Left hindlimb (tissue), 1 donor: ENCODE results near the gene CST2.
"Not testable (repeated sequence)": the region's sequence is repeated elsewhere in the genome, so short reads cannot be mapped to it uniquely, and the experiment has no call there.

Experiments used
- DNase-seq: peaks from one replicate; pipeline ENCODE4 v3.0.0-alpha.2; 2018

Gene CST2

DNA sequence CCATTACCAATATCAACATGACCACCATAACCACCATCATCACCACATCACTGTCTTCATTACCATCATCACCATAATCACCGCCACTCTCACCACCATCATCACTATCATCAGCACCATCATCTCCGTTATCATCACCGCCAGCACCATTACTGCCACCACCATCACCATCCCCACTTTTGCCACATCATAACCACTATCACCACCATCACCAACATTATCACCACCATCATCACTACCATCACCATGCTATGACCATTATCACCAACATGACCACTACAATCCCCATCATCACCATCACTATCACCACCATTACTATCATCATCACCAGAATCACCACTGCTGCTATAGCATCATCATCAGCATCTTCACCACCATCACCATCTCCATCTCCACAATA lies 25.7 kb downstream of the CST2 start:
- DNase-seq: no peak

DNA sequence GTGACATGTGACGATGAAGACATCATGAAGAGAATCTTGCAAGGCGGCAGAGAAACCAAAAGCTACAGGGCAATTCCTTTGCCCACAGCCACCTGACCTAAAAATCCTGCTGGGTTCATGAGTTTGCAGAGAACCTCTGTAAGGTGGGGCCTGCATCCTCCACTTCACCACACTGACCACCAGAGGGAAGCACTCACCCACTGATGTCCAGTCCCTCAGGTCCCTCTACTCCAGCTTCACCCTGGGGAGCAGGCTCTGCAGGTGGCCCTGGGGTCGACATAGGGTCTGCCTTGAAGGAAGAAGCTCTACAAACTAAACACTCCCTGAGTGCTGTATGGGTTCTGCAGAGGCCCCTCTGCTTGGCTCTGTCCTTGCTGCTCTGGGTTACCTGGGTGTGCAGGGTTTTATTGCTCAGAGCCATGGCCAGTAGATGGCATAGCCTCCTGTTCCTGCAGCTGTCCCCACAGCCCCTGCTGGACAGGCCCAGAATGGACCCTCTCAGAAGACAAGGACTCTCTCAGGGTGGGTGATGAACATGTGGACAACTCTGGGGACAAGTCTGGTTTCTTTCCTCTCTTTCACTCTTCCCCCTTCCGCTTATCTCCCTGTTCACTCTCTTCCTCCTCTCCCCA lies 27.2 kb downstream of the CST2 start:
- not testable (repeated sequence) for DNase-seq

DNA sequence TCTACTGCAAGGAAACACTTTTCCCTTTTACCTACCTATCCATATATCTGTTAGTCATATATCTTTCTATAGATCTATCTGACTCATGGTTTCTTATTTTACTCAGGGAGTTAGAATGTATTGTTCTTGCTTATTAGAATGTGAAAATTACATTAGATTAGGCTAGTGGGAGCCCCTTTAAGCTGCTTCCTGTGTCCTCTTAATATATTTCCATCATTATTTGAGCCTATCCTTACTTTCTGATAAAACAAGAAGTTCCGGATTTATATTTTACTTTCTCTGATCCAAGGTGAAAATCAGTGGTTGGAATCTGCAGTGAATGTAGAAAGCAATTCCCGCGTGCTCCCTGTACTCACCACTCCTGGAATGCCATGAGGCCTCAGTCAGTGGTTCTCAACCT lies 31.0 kb downstream of the CST2 start:
- DNase-seq: no peak

DNA sequence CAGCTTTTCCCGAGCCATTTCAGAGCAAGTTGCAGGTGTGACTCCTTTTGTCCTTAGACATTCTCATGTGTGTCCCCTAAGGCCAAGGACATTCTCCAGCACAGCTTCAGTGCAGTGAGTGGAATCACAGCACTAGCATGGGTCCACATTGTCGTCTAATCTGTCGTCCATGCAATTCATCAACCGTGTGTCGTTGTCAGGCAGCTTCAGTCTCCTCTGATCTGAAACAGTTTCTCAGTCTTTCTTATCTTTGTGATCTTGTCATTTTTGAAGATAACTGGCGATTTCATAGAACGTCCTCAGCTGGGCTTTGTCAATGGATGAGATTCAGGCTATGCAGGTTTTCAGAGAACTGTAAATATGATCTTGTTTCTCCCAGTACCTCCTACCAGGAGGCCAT lies 31.7 kb downstream of the CST2 start:
- DNase-seq: no peak

DNA sequence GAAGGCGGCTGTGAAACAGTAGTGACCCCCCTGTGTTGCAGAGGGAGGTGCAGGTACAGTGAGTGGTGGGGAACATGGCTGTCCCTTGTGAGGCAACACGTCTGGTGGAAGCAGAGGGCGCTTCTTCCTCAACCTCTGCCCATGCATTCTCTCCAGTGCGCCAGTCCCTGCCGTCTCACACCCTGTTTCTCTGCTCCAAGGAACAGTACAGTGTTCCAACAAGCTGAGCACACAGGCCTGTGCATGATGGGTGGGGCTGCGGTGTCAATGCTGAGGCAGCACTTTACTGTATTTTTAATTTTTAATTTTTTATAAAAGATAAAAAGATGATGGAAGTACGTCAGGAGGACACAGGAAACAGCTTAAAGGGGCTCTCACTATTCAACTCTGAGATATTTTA lies 32.5 kb downstream of the CST2 start:
- DNase-seq: no peak

DNA sequence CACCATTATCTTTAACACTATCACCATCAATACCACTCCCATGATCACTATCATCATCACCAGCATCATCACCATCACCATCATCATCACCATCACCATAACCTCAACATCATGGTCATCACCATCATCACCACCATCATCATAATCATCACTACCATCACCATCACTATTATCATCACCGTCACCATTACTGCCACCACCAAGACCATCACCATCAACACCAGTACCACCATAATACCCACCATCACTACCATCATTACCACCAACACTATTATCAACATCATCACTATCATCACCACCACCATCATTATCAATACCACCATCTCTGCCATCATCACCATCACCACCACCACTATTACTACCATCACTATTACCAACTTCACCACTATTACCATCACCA lies 43.1 kb downstream of the CST2 start:
- DNase-seq: no peak

DNA sequence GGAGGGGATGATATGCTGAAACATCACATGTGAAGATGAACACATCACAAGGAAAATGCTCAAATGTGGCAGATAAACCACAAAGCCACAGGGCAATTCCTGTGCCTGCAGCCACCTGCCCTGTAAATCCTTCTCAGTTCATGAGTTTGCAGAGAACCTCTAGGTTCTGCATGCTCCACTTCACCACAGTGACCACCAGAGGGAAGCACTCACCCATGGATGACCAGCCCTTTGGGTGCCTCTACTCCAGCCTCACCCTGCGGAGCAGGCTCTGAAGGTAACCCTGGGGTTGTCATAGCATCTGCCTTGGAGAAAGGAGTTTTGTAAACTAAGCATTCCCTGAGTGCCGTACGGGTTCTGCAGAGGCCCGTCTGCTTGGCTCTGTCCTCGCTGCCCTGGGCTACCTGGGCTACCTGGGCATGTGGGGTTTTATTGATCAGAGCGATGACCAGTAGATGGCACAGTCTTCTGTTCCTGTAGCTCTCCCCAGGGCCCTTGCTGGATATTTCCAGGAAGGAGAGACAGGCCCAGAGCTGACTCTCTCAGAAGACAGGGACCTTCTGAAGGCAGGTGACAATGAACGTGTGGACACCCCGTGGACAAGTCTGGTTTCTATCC lies 44.1 kb downstream of the CST2 start:
- DNase-seq: no peak

DNA sequence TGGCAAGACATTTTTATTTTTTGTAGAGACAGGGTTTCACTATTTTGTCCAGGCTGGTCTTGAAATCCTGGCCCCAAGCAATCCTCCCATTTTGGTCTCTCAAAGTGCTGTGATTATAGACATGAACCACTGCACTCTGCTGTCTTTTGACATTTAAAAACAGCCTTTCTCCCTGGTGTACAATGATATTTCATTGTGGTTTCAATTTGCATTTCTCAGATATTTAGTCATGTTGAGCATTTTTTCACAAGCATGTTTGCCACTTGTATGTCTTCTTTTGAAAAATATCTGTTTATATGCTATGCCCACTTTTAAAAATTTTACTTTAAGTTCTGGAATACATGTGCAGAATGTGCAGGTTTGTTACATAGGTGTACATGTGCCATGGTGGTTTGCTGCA lies 47.9 kb downstream of the CST2 start:
- not testable (repeated sequence) for DNase-seq

DNA sequence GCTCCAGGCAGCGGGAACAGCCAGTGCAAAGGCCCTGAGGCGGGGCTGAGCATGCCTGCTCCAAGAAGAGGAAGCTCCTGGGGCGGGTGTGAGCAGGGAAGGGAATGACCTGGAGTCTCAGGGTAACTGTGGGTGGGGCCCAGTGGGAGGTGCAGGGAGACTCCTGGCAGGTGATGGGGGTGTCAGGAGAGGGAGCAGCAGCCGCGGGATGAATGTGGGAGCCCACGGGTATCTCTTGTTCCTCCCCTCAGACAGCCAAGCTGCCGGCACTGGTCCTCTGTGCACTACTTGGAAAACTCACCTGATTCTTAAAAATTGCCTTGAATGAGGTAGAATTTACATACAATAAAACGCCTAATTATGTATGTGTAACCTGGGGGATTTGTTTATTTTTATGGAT lies 49.1 kb downstream of the CST2 start:
- not testable (repeated sequence) for DNase-seq

DNA sequence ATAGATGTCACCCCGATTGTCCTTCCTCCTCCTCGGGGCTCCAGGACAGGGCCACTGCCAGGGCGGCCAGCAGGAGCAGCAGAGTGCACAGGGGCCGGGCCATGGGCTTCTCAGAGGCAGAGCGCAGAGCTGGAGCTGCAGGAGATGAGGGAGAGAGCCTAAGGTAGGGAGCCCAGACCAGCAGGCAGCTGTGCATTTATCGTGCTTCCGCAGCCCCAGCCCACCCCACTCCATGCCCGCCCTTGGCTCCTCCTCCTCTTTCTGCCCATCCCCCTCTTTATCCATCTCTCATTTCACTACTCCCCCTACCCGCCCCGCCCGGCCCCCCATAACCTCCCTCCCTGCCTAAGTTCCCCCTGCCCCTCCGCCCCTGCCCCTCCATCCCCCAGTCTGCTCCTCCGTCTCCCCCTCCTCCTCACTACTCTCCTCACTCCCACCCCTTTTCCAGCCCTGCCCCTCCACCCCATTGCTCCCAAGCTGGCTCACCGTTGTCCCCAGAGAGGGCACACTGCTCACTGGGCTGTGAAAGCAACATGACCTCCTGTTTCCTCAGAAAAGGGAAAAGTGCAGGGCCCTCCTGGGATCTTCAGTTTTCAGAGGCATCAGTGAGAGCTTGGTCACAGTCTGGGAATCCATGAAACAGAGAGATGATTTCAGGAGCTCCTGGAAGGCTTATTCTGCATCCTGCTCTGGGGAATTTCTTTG lies 50.3 kb downstream of the CST2 start:
- no peak for DNase-seq

DNA sequence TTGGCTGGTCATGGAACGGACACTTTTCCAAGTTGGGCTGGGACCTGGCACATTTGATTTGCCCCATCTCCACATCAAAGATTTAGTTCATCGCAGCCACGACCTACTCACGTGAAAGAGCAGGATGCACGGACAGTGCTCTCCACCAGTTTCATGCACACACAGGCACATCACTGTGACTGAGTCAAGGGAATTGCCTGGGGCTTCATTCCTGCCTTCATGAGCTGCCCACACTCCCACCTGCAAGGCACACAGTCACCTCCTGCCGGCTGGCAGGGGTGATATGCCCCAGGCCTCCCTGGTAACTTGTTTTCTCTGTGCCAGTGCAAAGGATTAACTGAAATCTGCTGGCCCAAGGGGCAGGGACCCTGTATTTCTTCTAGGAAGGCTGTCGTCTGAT lies 52.4 kb downstream of the CST2 start:
- DNase-seq: no peak
